ENCODE measurements around the gene OR1J4.

Gene OR1J4

DNA sequence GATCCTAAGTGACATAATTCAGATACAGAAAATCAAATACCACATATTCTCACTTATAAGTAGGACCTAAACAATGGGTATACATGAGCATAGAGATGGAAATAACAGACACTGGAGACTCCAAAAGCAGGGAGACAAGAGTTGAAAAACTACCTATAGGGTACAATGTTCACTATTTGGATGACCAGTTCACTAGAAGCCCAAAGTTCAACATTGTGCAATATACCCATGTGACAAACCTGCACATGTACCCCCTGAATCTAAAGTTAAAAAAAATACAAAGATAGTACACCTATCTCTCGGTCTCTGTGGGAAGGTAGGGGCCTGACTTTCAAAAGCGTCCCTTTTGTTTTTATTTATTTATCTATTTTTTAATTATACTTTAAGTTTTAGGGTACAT is 19.8 kb downstream of the OR1J4 start:
- no peak overlapping the region for H3K27ac ChIP-seq
- TF ChIP-seq, protein P1, sequence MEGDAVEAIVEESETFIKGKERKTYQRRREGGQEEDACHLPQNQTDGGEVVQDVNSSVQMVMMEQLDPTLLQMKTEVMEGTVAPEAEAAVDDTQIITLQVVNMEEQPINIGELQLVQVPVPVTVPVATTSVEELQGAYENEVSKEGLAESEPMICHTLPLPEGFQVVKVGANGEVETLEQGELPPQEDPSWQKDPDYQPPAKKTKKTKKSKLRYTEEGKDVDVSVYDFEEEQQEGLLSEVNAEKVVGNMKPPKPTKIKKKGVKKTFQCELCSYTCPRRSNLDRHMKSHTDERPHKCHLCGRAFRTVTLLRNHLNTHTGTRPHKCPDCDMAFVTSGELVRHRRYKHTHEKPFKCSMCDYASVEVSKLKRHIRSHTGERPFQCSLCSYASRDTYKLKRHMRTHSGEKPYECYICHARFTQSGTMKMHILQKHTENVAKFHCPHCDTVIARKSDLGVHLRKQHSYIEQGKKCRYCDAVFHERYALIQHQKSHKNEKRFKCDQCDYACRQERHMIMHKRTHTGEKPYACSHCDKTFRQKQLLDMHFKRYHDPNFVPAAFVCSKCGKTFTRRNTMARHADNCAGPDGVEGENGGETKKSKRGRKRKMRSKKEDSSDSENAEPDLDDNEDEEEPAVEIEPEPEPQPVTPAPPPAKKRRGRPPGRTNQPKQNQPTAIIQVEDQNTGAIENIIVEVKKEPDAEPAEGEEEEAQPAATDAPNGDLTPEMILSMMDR (conservative IDR thresholded peaks at IDR 0.05): no peak

GRCh38 chr9:122546196-122546595 is 27.3 kb downstream of the OR1J4 start:
- no peak overlapping the region for H3K27ac ChIP-seq
- TF ChIP-seq, protein P1 (conservative IDR thresholded peaks at IDR 0.05): no peak

DNA sequence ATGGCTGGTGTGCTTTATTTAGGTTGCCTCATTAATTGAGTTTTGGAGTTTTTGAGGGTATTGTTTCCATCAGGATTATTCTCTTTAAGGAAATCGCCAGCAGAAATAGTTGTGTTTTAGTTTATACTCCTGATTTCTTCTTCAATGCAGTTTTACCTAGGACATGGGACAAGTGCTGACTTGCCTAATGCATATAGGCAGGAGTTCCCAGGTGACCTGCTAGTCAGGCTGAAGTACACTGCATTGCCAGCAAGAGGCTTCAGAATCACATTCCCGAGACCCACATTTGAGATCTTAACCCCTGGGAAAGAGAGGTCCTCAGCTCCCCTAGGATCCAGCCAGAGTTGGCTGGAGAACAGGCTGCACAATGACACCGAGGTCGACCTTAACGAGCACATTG is 32.4 kb downstream of the OR1J4 start:
- H3K27ac ChIP-seq: no peak overlapping the region
- TF ChIP-seq, protein P1 (conservative IDR thresholded peaks at IDR 0.05): no peak

DNA sequence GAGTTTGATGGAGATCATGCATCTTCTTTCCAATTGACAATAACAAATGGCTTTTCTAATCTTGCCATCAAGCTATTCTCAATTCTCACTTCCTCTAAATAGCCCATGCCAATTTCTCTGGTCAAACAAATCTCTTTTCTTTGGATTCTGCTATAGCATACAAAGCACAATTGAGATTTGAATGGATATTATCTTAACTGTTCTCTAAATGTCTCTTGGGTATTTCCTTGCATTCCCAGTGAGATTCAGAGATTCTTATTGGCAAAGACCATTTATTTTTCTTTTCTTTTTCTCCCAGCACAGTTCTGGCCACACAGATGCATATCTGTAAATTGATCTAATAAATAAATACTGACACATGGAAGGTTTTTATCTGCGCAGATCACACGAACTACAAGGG is 33.9 kb downstream of the OR1J4 start, which contains the start of gene OR1N2:
Gene OR1N2 (plus strand): TSS at position 301 of the 400 bp plus-strand sequence. CDS start 100 bp downstream, outside the sequence.
- TF ChIP-seq, protein P1 (conservative IDR thresholded peaks at IDR 0.05): no peak
- H3K27ac ChIP-seq: no peak within 1 kb of the TSS

GRCh38 chr9:122561446-122561845 is 42.5 kb downstream of the OR1J4 start:
- H3K27ac ChIP-seq: no peak overlapping the region
- TF ChIP-seq, protein P1 (conservative IDR thresholded peaks at IDR 0.05): no peak

GRCh38 chr9:122562134-122562760 is 43.3 kb downstream of the OR1J4 start:
- TF ChIP-seq, protein P1 (conservative IDR thresholded peaks at IDR 0.05): no peak
- H3K27ac ChIP-seq: no peak overlapping the region

- no peak overlapping the region for H3K27ac ChIP-seq
- TF ChIP-seq, protein P1 (conservative IDR thresholded peaks at IDR 0.05): no peak
Observed at GRCh38 chr9:122567901-122568300, 49.0 kb downstream of the OR1J4 start.
